ENCODE data around the gene AURKAIP1. TPM values are rescaled to one million over a fixed set of nuclear protein-coding genes. Genes with fewer than 3 reads are reported as not detected.

AURKAIP1 gene
- total and polyA plus RNA-seq, 2 of the 4 experiments (the other 2 are of a cell fraction), result 45.7 to 107 TPM

DNA sequence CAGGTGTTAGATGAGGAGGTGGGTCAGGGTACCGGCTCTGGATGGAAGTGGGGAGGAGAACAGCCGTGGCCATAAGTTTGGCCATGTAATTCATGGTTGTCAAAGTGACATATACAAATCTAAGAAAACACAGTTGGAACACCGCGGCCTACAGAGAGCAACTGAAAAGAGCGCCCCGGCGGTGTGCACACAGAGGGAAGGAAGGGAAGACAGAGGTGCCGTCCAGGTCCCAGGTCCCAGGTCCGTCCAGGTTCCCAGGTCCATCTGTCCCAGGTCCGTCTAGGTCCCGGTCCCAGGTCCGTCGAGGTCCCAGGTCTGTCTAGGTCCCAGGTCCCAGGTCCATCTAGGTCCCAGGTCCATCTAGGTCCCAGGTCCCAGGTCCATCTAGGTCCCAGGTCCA lies 36.6 kb upstream of the AURKAIP1 start:
- peaks cover 7 to 31% of the 10 kb centered on the region in 2 experiments; a peak in 3 of 4 replicates for H3K79me1 ChIP-seq (ENCODE audit: low read depth in 1 of 2, low read length in 2 of 2)
- intact Hi-C loops (cut with micrococcal nuclease) (no loop called here), dilution Hi-C loops (cut with HindIII; ENCODE audit: low sequenced_read_pairs, unreplicated experiment) (no loop called here), in situ Hi-C loops (cut with MboI; ENCODE audit: low sequenced_read_pairs) (no loop called here)
- no peak overlapping the region for H3K4me3 ChIP-seq (ENCODE audit: insufficient read depth, low read depth, low read length)
- no peak overlapping the region for H3K9ac ChIP-seq (ENCODE audit: low read depth, low read length)
- ATAC-seq (ENCODE audit: low read depth), result no peak
- no peak overlapping the region for H4K91ac ChIP-seq (ENCODE audit: insufficient read depth, low read depth, low read length)
- no peak overlapping the region for H3K18ac ChIP-seq (ENCODE audit: low read depth, low read length)
- 92% methylated on average over 6 of the region's 13 CpGs; no CpG with 5 or more reads in 1 of the 2 experiments for WGBS, 2 experiments (ENCODE audit: extremely low coverage in 2 of 2, insufficient read length in 1 of 2)
- no peak overlapping the region for H3K56ac ChIP-seq (ENCODE audit: extremely low read depth, insufficient read depth, low read length)
- H2BK15ac ChIP-seq (ENCODE audit: low read depth, low read length), result no peak overlapping the region
- peaks cover 11% of the 10 kb centered on the region; the same call in 1 of the 2 replicates for H4K20me1 ChIP-seq (ENCODE audit: insufficient read depth, low read length)
- no peak overlapping the region for H4K5ac ChIP-seq (ENCODE audit: low read depth, low read length)
- no peak overlapping the region for H3K4me2 ChIP-seq (ENCODE audit: low read depth, low read length)
- H3K9me1 ChIP-seq (ENCODE audit: insufficient read depth, low read length), result no peaks in the 10 kb centered on the region
- H3K36me3 ChIP-seq (ENCODE audit: control insufficient read depth, insufficient read depth, low read length), result peaks cover 3% of the 10 kb centered on the region; the same call in 1 of the 2 replicates
- ChIA-PET POLR2A (ENCODE audit: unreplicated experiment) (no interaction called here), CTCF (no interaction called here)
- no peak overlapping the region for H4K8ac ChIP-seq (ENCODE audit: low read depth in 2 of 2, low read length in 2 of 2)
- DNase-seq, result no peak
- no peak overlapping the region for H2BK120ac ChIP-seq (ENCODE audit: low read depth, low read length)
- no peak overlapping the region for H2BK5ac ChIP-seq (ENCODE audit: low read depth, low read length, poor library complexity, severe bottlenecking)
- no TSS peak for BruUV-seq (replicated peaks)
- H3K23ac ChIP-seq (ENCODE audit: low read depth, low read length), result no peak overlapping the region
- no peak overlapping the region for H3K27ac ChIP-seq (ENCODE audit: insufficient read depth, low read length)
- TF ChIP-seq MAFK (IDR thresholded peaks at IDR 0.05; ENCODE audit: low read depth, low read length) (no peak), MAZ (IDR thresholded peaks at IDR 0.05; ENCODE audit: borderline replicate concordance, low read depth, low read length) (no peak), RFX5 (IDR thresholded peaks at IDR 0.05; ENCODE audit: low read depth, low read length) (no peak), RCOR1 (IDR thresholded peaks at IDR 0.05; ENCODE audit: insufficient replicate concordance, low read length) (no peak), NFE2L2 (IDR thresholded peaks at IDR 0.05; ENCODE audit: low read depth, low read length) (no peak), USF2 (IDR thresholded peaks at IDR 0.05; ENCODE audit: low read depth, low read length) (no peak), CHD1 (IDR thresholded peaks at IDR 0.05; ENCODE audit: low read depth, low read length) (no peak), SMC3 (IDR thresholded peaks at IDR 0.05; ENCODE audit: low read depth, low read length) (no peak), CEBPB (IDR thresholded peaks at IDR 0.05; ENCODE audit: low read depth, low read length) (no peak), ELK1 (IDR thresholded peaks at IDR 0.05; ENCODE audit: borderline replicate concordance, low read depth, low read length) (no peak), FOS (IDR thresholded peaks at IDR 0.05; ENCODE audit: low read depth, low read length) (no peak)
- no peak overlapping the region for H2AK5ac ChIP-seq (ENCODE audit: low read depth, low read length)
- no peaks in the 10 kb centered on the region for H3K27me3 ChIP-seq (ENCODE audit: control insufficient read depth, insufficient read depth, low read length)
- H2BK20ac ChIP-seq (ENCODE audit: low read depth, low read length), result no peak overlapping the region
- H3K4ac ChIP-seq (ENCODE audit: low read depth, low read length), result no peak overlapping the region
- H2AK9ac ChIP-seq (replicated peaks; ENCODE audit: low read depth, low read length, poor library complexity), result no peak overlapping the region
- H3K4me1 ChIP-seq (ENCODE audit: control insufficient read depth, insufficient read depth, low read length), result no peaks in the 10 kb centered on the region
- peaks cover 3% of the 10 kb centered on the region; the same call in 1 of the 2 replicates for H3K9me3 ChIP-seq (ENCODE audit: control insufficient read depth, insufficient read depth, low read length)
- H3K14ac ChIP-seq (replicated peaks; ENCODE audit: low read depth, low read length), result no peak overlapping the region
- no peak overlapping the region for H2AFZ ChIP-seq (replicated peaks; ENCODE audit: low read length, poor library complexity)
